Measurements from ENCODE around the gene PLCH1. TPM values are rescaled to one million over a fixed set of nuclear protein-coding genes. Genes with fewer than 3 reads are reported as not detected.

Gene PLCH1
- total RNA-seq, 2 experiments from 2014 or later: 0.03 to 0.20 TPM

DNA sequence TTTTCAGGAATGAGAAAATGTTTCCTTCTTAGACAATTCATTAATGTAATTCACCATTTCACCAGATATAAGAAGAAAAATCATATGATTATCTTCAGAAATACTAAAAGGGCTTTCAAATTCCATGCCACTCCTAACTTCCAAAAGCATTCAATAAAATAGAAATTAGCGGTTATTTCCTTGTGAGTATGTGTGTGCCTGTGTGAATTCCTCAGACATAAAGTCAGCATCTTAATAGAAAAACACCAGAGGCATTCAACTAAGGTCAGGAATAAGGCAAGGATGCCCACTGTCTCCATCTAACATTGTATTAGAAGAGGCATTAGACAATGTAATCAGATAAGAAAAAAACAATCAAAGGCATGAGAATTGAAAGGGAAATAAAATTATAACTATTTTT is 88.4 kb downstream of the PLCH1 start:
- CTCF ChIA-PET: no interaction called here

DNA sequence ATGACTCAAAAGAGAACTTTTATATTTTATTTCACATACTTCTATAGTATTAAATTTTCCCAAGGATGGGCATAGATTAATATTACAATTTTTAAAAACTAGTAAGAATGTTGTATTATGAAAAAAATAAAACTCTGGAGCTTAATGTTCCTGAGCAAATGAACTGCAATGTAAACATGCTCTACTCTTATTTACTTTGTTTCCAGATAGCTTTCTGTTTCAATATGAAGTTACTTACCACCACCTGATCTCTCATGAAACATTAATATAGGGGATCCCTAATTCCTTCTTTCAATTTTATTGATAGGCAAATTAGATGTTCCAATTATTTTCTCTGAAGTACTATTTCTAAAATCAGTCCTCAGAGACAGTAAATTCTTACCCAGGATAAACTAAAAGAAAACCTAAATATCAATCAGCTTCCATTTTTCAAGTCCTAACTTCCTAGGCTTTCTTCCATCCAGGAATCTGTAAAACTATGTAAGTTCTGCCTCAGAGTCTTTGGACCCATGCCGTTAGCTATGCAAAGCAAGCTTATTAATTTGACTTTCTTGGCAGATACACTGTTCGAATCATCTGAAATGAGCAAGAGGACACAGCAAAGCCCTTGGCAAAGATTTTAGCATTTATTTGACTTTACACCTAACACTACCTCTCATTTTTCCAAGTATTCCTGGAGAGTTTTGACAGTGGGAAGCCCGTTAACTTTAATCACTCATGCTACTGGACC is 93.2 kb downstream of the PLCH1 start:
- H3K9me3 ChIP-seq (ENCODE audit: control insufficient read depth in 1 of 2, insufficient read depth in 1 of 2, low read length in 2 of 2): no peaks in the 10 kb centered on the region
- H3K27me3 ChIP-seq (ENCODE audit: control insufficient read depth in 1 of 2, insufficient read depth in 2 of 2, low read length in 2 of 2): no peaks in the 10 kb centered on the region
- no peaks in the 10 kb centered on the region for H3K36me3 ChIP-seq (ENCODE audit: insufficient read depth, low read length)
- peaks cover 4% of the 10 kb centered on the region for H3K27me3 Mint-ChIP-seq
- H3K4me1 Mint-ChIP-seq (ENCODE audit: low read depth): no peaks in the 10 kb centered on the region
- H3K4me3 ChIP-seq (ENCODE audit: low read length): no peak overlapping the region
- no peaks in the 10 kb centered on the region for H3K9me3 Mint-ChIP-seq
- ATAC-seq (ENCODE audit: poor library complexity) (no peak), DNase-seq (no peak)
- intact Hi-C loops (cut with DNase I, micrococcal nuclease): no loop called here
- no peak for TF ChIP-seq CTCF (IDR thresholded peaks at IDR 0.05)
- CTCF ChIA-PET: interaction anchor here (0.5 kb wide), 1 partner anchor 398 kb away, joined by 3 read pairs; no protein-coding TSS in a partner anchor
- no peak overlapping the region for H3K4me3 Mint-ChIP-seq
- POLR2A ChIA-PET: no interaction called here
- no peaks in the 10 kb centered on the region for H3K36me3 Mint-ChIP-seq (ENCODE audit: low read depth)
- H3K4me1 ChIP-seq (ENCODE audit: insufficient read depth, low read length): no peaks in the 10 kb centered on the region
- no peak overlapping the region for H3K27ac ChIP-seq (ENCODE audit: low read depth in 1 of 2, low read length in 2 of 2)
- no peak overlapping the region for H3K27ac Mint-ChIP-seq

More for the DNA sequence above, 88.4 kb downstream of the PLCH1 start:
- intact Hi-C loops (cut with DNase I, micrococcal nuclease): no loop called here
- no peak overlapping the region for H3K4me3 ChIP-seq (ENCODE audit: low read length)
- no peaks in the 10 kb centered on the region for H3K9me3 ChIP-seq (ENCODE audit: control insufficient read depth in 1 of 2, insufficient read depth in 1 of 2, low read length in 2 of 2)
- Mint-ChIP-seq H3K27ac (no peak overlapping the region), H3K4me3 (no peak overlapping the region), H3K4me1 (ENCODE audit: low read depth) (no peaks in the 10 kb centered on the region), H3K9me3 (no peaks in the 10 kb centered on the region), H3K36me3 (ENCODE audit: low read depth) (no peaks in the 10 kb centered on the region), H3K27me3 (no peaks in the 10 kb centered on the region)
- no peaks in the 10 kb centered on the region for H3K4me1 ChIP-seq (ENCODE audit: insufficient read depth, low read length)
- H3K36me3 ChIP-seq (ENCODE audit: insufficient read depth, low read length): no peaks in the 10 kb centered on the region
- ATAC-seq (ENCODE audit: poor library complexity) (no peak), DNase-seq (no peak)
- POLR2A ChIA-PET: no interaction called here
- TF ChIP-seq CTCF (IDR thresholded peaks at IDR 0.05): no peak
- no peaks in the 10 kb centered on the region for H3K27me3 ChIP-seq (ENCODE audit: control insufficient read depth in 1 of 2, insufficient read depth in 2 of 2, low read length in 2 of 2)
- H3K27ac ChIP-seq (ENCODE audit: low read depth in 1 of 2, low read length in 2 of 2): no peak overlapping the region

DNA sequence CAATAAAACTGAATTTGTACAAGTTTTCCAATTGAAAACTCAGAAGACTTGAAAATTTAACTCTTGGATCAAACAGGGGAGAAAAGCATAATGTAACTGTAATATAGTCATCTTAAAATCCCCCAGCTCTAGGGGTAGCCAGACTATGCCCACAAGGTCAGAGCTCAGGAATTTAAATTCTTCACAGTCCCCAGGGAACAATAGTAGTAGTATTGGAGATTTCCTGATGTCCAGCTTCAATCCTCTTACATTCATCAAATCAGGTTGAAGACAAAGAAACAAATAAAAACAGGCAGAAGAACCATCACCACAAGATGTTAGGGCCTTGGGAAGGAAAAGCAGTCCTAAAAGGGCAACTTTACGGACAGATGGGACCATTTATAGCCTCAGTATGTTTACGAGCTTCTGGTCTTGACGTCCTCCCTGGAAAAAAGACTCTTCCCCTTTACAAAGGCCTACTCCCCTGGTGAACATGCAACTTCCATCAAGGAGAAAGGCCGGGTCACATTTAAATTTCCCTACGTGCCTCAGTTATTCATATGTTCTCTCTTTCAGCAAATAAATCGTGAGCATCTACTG is 96.8 kb downstream of the PLCH1 start:
- ChIA-PET POLR2A (no interaction called here), CTCF (no interaction called here)
- H3K27ac Mint-ChIP-seq: no peak overlapping the region
- ATAC-seq (ENCODE audit: poor library complexity) (no peak), DNase-seq (no peak)
- no peaks in the 10 kb centered on the region for H3K9me3 Mint-ChIP-seq
- no peak overlapping the region for H3K4me3 Mint-ChIP-seq
- no peak overlapping the region for H3K4me3 ChIP-seq (ENCODE audit: low read length)
- no peaks in the 10 kb centered on the region for H3K27me3 ChIP-seq (ENCODE audit: control insufficient read depth in 1 of 2, insufficient read depth in 2 of 2, low read length in 2 of 2)
- H3K36me3 ChIP-seq (ENCODE audit: insufficient read depth, low read length): no peaks in the 10 kb centered on the region
- no peaks in the 10 kb centered on the region for H3K4me1 ChIP-seq (ENCODE audit: insufficient read depth, low read length)
- H3K27ac ChIP-seq (ENCODE audit: low read depth in 1 of 2, low read length in 2 of 2): no peak overlapping the region
- peaks cover 4% of the 10 kb centered on the region for H3K27me3 Mint-ChIP-seq
- intact Hi-C loops (cut with DNase I, micrococcal nuclease): no loop called here
- H3K36me3 Mint-ChIP-seq (ENCODE audit: low read depth): no peaks in the 10 kb centered on the region
- no peaks in the 10 kb centered on the region for H3K9me3 ChIP-seq (ENCODE audit: control insufficient read depth in 1 of 2, insufficient read depth in 1 of 2, low read length in 2 of 2)
- no peaks in the 10 kb centered on the region for H3K4me1 Mint-ChIP-seq (ENCODE audit: low read depth)
- TF ChIP-seq CTCF (IDR thresholded peaks at IDR 0.05): no peak

Measured in CD4-positive, alpha-beta T cell (primary cell).